Keratinocyte (primary cell): ENCODE measurements around the gene SLPI. TPM values are rescaled to one million over a fixed set of nuclear protein-coding genes. Genes with fewer than 3 reads are reported as not detected.

Experiments
- DNase-seq: peaks from one replicate; pipeline ENCODE4 v3.0.0-alpha.2; 2011; ENCODE audit warnings: low read depth, missing footprints, low spot score
- FAIRE-seq: peaks from 2 replicates; lab custom pipeline; 2011; peaks lifted over from hg19 to GRCh38; lab: Jason Lieb, UNC
- H2AFZ ChIP-seq: 2 replicates; pipeline ENCODE4 v1.6.0; 2012; ENCODE audit warnings: low read length, control low read depth, inconsistent platforms; ENCODE audit not compliant: control insufficient read depth
- H3K27ac ChIP-seq: 2 replicates; pipeline ENCODE4 v1.5.1; 2011; ENCODE audit warnings: low read length; ENCODE audit not compliant: control insufficient read depth, insufficient read depth
- H3K27me3 ChIP-seq: 3 replicates; pipeline ENCODE4 v1.6.0; 2011; ENCODE audit warnings: low read length; ENCODE audit not compliant: control insufficient read depth, insufficient read depth; ENCODE audit errors: extremely low read depth
- H3K36me3 ChIP-seq, 2 experiments: 2 replicates in 1 of 2; 3 replicates in 1 of 2; pipeline ENCODE4 v1.5.1; 2011; ENCODE audit warnings: low read length in 2 of 2, mild to moderate bottlenecking in 1 of 2; ENCODE audit not compliant: control insufficient read depth in 2 of 2, insufficient read depth in 2 of 2; ENCODE audit errors: extremely low read depth in 1 of 2
- H3K4me1 ChIP-seq: 3 replicates; pipeline ENCODE4 v1.5.1; 2011; ENCODE audit warnings: low read length; ENCODE audit not compliant: control insufficient read depth, insufficient read depth; ENCODE audit errors: extremely low read depth
- H3K4me2 ChIP-seq: 3 replicates; pipeline ENCODE4 v1.6.0; 2011; ENCODE audit warnings: low read depth, low read length; ENCODE audit not compliant: control insufficient read depth, insufficient read depth; ENCODE audit errors: extremely low read depth
- H3K4me3 ChIP-seq, 3 experiments: fragments of 200-600 bp in 1 of 3; sonication (generic) in 1 of 3; 2 replicates in 2 of 3; 3 replicates in 1 of 3; pipeline ENCODE4 v1.5.1; 2011 to 2016; ENCODE audit warnings: low read length in 3 of 3, mild to moderate bottlenecking in 3 of 3, control low read depth in 2 of 3, inconsistent platforms in 1 of 3, low read depth in 1 of 3, mixed read lengths in 1 of 3, mixed run types in 1 of 3, moderate library complexity in 1 of 3; ENCODE audit not compliant: control insufficient read depth in 2 of 3, insufficient read depth in 2 of 3; ENCODE audit errors: extremely low read depth in 1 of 3
- H3K79me2 ChIP-seq: 2 replicates; pipeline ENCODE4 v1.6.0; 2012; ENCODE audit warnings: low read length; ENCODE audit not compliant: control insufficient read depth, insufficient read depth
- H3K9ac ChIP-seq: 3 replicates; pipeline ENCODE4 v1.6.0; 2011; ENCODE audit warnings: low read length; ENCODE audit not compliant: control insufficient read depth, insufficient read depth; ENCODE audit errors: extremely low read depth
- H3K9me1 ChIP-seq: 3 replicates; pipeline ENCODE4 v1.6.0; 2011; ENCODE audit warnings: low read length; ENCODE audit not compliant: control insufficient read depth, insufficient read depth; ENCODE audit errors: extremely low read depth
- H3K9me3 ChIP-seq: 2 replicates; pipeline ENCODE4 v1.5.1; 2012; ENCODE audit warnings: low read depth, low read length; ENCODE audit not compliant: control insufficient read depth
- H4K20me1 ChIP-seq: 3 replicates; pipeline ENCODE4 v1.6.0; 2011; ENCODE audit warnings: low read length; ENCODE audit not compliant: control insufficient read depth, insufficient read depth; ENCODE audit errors: extremely low read depth
- EZH2 ChIP-seq: IDR thresholded peaks from one replicate; pipeline ENCODE4 v1.6.1; 2012; ENCODE audit warnings: inconsistent platforms, mild to moderate bottlenecking, low read length, moderate library complexity
- dilution Hi-C: fragments of 300-500 bp; cut with MboI; formaldehyde crosslinking; loops from one replicate; pipeline ENCODE4 v1.7.0; 2020; ENCODE audit warnings: low sequenced_read_pairs; ENCODE audit not compliant: extremely low pct_ligation_motif_present
- polyA plus RNA-seq, 5 experiments: library from polyadenylated mRNA; depleted of rRNA in 3 of 5; stranded (reverse) in 3 of 5; stranded (forward) in 1 of 5; unstranded in 1 of 5; fragments of >200 nt; gene quantifications; 1 replicate in 1 of 5; 2 replicates in 3 of 5; 3 replicates in 1 of 5; pipeline versions ENCODE4 v1.2.1 to v1.2.3, GENCODE V29; 2011 to 2012; ENCODE audit warnings: missing spikeins in 2 of 5, low read depth in 1 of 5, low replicate concordance in 1 of 5
- TF ChIP-seq, protein P1 (sequence below), 3 experiments: IDR thresholded peaks in 1 of 3; conservative IDR thresholded peaks in 1 of 3; optimal IDR thresholded peaks in 1 of 3; 2 replicates in 2 of 3; 3 replicates in 1 of 3; pipeline versions ENCODE3 to v1.5.1; 2011; ENCODE audit warnings: low read length in 3 of 3, mild to moderate bottlenecking in 3 of 3, moderate library complexity in 2 of 3, control low read depth in 1 of 3, inconsistent platforms in 1 of 3; ENCODE audit not compliant: insufficient read depth in 2 of 3; ENCODE audit errors: extremely low read depth in 1 of 3

Gene SLPI
- polyA plus RNA-seq, 1 donor (not counting 4 experiments of a cell fraction or from before 2014, with no cell fraction given) = 262 TPM

- no peaks in the 10 kb centered on the region for H3K27me3 ChIP-seq
- FAIRE-seq (no peak), DNase-seq (no peak)
- no peak within 1 kb of the TSS for H3K9ac ChIP-seq
- H2AFZ ChIP-seq = no peak within 1 kb of the TSS
- H3K36me3 ChIP-seq = no peaks in the 10 kb centered on the region
- H3K27ac ChIP-seq = no peak within 1 kb of the TSS
- H3K4me2 ChIP-seq = no peak within 1 kb of the TSS
- no peaks in the 10 kb centered on the region for H3K9me1 ChIP-seq
- no peaks in the 10 kb centered on the region for H3K79me2 ChIP-seq
- no peak within 1 kb of the TSS for H3K4me3 ChIP-seq
- dilution Hi-C loops = no loop called here
- no peaks in the 10 kb centered on the region for H3K4me1 ChIP-seq
- TF ChIP-seq EZH2 = no peak
- TF ChIP-seq, protein P1, sequence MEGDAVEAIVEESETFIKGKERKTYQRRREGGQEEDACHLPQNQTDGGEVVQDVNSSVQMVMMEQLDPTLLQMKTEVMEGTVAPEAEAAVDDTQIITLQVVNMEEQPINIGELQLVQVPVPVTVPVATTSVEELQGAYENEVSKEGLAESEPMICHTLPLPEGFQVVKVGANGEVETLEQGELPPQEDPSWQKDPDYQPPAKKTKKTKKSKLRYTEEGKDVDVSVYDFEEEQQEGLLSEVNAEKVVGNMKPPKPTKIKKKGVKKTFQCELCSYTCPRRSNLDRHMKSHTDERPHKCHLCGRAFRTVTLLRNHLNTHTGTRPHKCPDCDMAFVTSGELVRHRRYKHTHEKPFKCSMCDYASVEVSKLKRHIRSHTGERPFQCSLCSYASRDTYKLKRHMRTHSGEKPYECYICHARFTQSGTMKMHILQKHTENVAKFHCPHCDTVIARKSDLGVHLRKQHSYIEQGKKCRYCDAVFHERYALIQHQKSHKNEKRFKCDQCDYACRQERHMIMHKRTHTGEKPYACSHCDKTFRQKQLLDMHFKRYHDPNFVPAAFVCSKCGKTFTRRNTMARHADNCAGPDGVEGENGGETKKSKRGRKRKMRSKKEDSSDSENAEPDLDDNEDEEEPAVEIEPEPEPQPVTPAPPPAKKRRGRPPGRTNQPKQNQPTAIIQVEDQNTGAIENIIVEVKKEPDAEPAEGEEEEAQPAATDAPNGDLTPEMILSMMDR (optimal IDR thresholded peaks at IDR 0.05 in 1 of 3, IDR thresholded peaks at IDR 0.05 in 1 of 3, conservative IDR thresholded peaks at IDR 0.05 in 1 of 3; ENCODE audit: extremely low read depth in 1 of 3, insufficient read depth in 2 of 3, low read length in 3 of 3) = no peak
- no peaks in the 10 kb centered on the region for H3K9me3 ChIP-seq
- no peaks in the 10 kb centered on the region for H4K20me1 ChIP-seq
Observed at GRCh38 chr20:45221076-45221475, 33.3 kb downstream of the SLPI start, which contains the start of gene SEMG2. SEMG2 (plus strand) TSS chr20:45221373; CDS start chr20:45221390, 17 bp downstream.

GRCh38 chr20:45218636-45219035, 35.7 kb downstream of the SLPI start:
- no peak overlapping the region for H3K27ac ChIP-seq
- no peaks in the 10 kb centered on the region for H3K9me3 ChIP-seq
- no peaks in the 10 kb centered on the region for H3K27me3 ChIP-seq
- DNase-seq (no peak), FAIRE-seq (no peak)
- H3K4me3 ChIP-seq = no peak overlapping the region
- H3K79me2 ChIP-seq = no peaks in the 10 kb centered on the region
- no peaks in the 10 kb centered on the region for H3K36me3 ChIP-seq
- TF ChIP-seq EZH2 = no peak
- TF ChIP-seq, protein P1 (optimal IDR thresholded peaks at IDR 0.05 in 1 of 3, IDR thresholded peaks at IDR 0.05 in 1 of 3, conservative IDR thresholded peaks at IDR 0.05 in 1 of 3; ENCODE audit: extremely low read depth in 1 of 3, insufficient read depth in 2 of 3, low read length in 3 of 3) = no peak
- no peaks in the 10 kb centered on the region for H4K20me1 ChIP-seq
- H3K4me2 ChIP-seq = no peak overlapping the region
- no peaks in the 10 kb centered on the region for H3K9me1 ChIP-seq
- H3K4me1 ChIP-seq = no peaks in the 10 kb centered on the region
- dilution Hi-C loops = no loop called here
- H2AFZ ChIP-seq = no peak overlapping the region
- no peak overlapping the region for H3K9ac ChIP-seq
